Endothelial cell of umbilical vein (primary cell): Measurements from ENCODE around the gene RAI1. TPM values are rescaled to one million over a fixed set of nuclear protein-coding genes. Genes with fewer than 3 reads are reported as not detected.

Experiments used
- BruUV-seq: library from RNA; stranded (reverse); fragments of 400-500 nt; replicated peaks from 2 replicates; lab custom pipeline; 2021; lab: Mats Ljungman, UMichigan
- CTCF ChIA-PET: fragments of 300-600, 350-600 bp; sonication (Branson Sonifier 250); formaldehyde crosslinking; loops from one replicate; lab custom pipeline; 2021; ENCODE audit warnings: antibody characterized with exemption, inconsistent platforms; lab: Charles Lee
- POLR2A ChIA-PET: fragments of 300-600, 350-600 bp; sonication (Branson Sonifier 250); formaldehyde crosslinking; loops from one replicate; lab custom pipeline; 2021; ENCODE audit warnings: antibody characterized with exemption, inconsistent platforms; lab: Charles Lee
- DNase-seq: peaks from one replicate; pipeline ENCODE4 v3.0.0-alpha.2; 2011; ENCODE audit warnings: low read depth, low spot score
- FAIRE-seq: peaks from 2 replicates; lab custom pipeline; 2011; peaks lifted over from hg19 to GRCh38; lab: Jason Lieb, UNC
- H2AFZ ChIP-seq: 2 replicates; pipeline ENCODE4 v1.6.0; 2012; ENCODE audit warnings: low read depth, low read length, control low read depth, inconsistent platforms
- H3K27ac ChIP-seq: 2 replicates; pipeline ENCODE4 v1.5.1; 2011; ENCODE audit warnings: low read depth, mild to moderate bottlenecking, control low read depth, low read length, moderate library complexity; ENCODE audit not compliant: insufficient read depth
- H3K27me3 ChIP-seq, 2 experiments: 2 replicates each; pipeline versions ENCODE4 v1.6.0 to v1.6.1; 2011; ENCODE audit warnings: low read length in 2 of 2, mixed read lengths in 1 of 2; ENCODE audit not compliant: control insufficient read depth in 2 of 2, insufficient read depth in 2 of 2
- H3K36me3 ChIP-seq, 2 experiments: 2 replicates in 1 of 2; 3 replicates in 1 of 2; pipeline ENCODE4 v1.5.1; 2011; ENCODE audit warnings: low read length in 2 of 2, mild to moderate bottlenecking in 1 of 2, moderate library complexity in 1 of 2; ENCODE audit not compliant: control insufficient read depth in 2 of 2, insufficient read depth in 2 of 2; ENCODE audit errors: extremely low read depth in 1 of 2
- H3K4me1 ChIP-seq: 3 replicates; pipeline ENCODE4 v1.5.1; 2011; ENCODE audit warnings: mild to moderate bottlenecking, low read length; ENCODE audit not compliant: control insufficient read depth, insufficient read depth; ENCODE audit errors: extremely low read depth
- H3K4me2 ChIP-seq: 2 replicates; pipeline ENCODE4 v1.6.1; 2011; ENCODE audit warnings: low read length, control low read depth, mixed read lengths; ENCODE audit not compliant: insufficient read depth
- H3K4me3 ChIP-seq, 3 experiments: fragments of 200-600 bp in 1 of 3; sonication (generic), shearing (Covaris generic) in 1 of 3; replicated peaks in 1 of 3; 2 replicates each; pipeline ENCODE4 v1.5.1; 2011 to 2016; ENCODE audit warnings: control low read depth in 3 of 3, low read length in 3 of 3, mild to moderate bottlenecking in 2 of 3, inconsistent platforms in 1 of 3, low read depth in 1 of 3, moderate library complexity in 1 of 3; ENCODE audit not compliant: insufficient read depth in 1 of 3
- H3K79me2 ChIP-seq: 2 replicates; pipeline ENCODE4 v1.6.0; 2012; ENCODE audit warnings: low read length, inconsistent platforms; ENCODE audit not compliant: control insufficient read depth, insufficient read depth
- H3K9ac ChIP-seq: replicated peaks from 2 replicates; pipeline ENCODE3; 2011; ENCODE audit warnings: low read length, control low read depth; ENCODE audit not compliant: insufficient read depth; ENCODE audit errors: extremely low read depth
- H3K9me1 ChIP-seq: replicated peaks from 3 replicates; pipeline ENCODE4 v1.6.0; 2011; ENCODE audit warnings: mild to moderate bottlenecking, low read length; ENCODE audit not compliant: control insufficient read depth, insufficient read depth; ENCODE audit errors: extremely low read depth
- H3K9me3 ChIP-seq: replicated peaks from 2 replicates; pipeline ENCODE4 v1.5.1; 2012; ENCODE audit warnings: low read length, inconsistent platforms; ENCODE audit not compliant: control insufficient read depth, insufficient read depth
- H4K20me1 ChIP-seq: replicated peaks from 2 replicates; pipeline ENCODE3; 2011; ENCODE audit warnings: mild to moderate bottlenecking, low read length; ENCODE audit not compliant: control insufficient read depth, insufficient read depth; ENCODE audit errors: extremely low read depth
- EZH2 ChIP-seq: IDR thresholded peaks from 2 replicates; pipeline ENCODE4 v1.6.1; 2012; ENCODE audit warnings: borderline replicate concordance, low read depth, mild to moderate bottlenecking, moderate library complexity, low read length, inconsistent platforms; ENCODE audit not compliant: severe bottlenecking
- FOS ChIP-seq: IDR thresholded peaks from 2 replicates; pipeline ENCODE4 v1.6.1; 2011; ENCODE audit warnings: mild to moderate bottlenecking, low read length, moderate library complexity, borderline replicate concordance; ENCODE audit not compliant: insufficient read depth
- GATA2 ChIP-seq: IDR thresholded peaks from 2 replicates; pipeline ENCODE4 v1.7.0; 2011; ENCODE audit warnings: low read depth, mild to moderate bottlenecking, moderate library complexity, mixed read lengths, low read length; ENCODE audit not compliant: insufficient read length, insufficient read depth
- JUN ChIP-seq: IDR thresholded peaks from 2 replicates; pipeline ENCODE4 v1.6.1; 2011; ENCODE audit warnings: borderline replicate concordance, low read depth; ENCODE audit not compliant: insufficient read length, insufficient read depth
- MYC ChIP-seq: IDR thresholded peaks from one replicate; pipeline ENCODE4 v1.6.1; 2011; ENCODE audit warnings: mild to moderate bottlenecking, low read depth, low read length
- POLR2A ChIP-seq: IDR thresholded peaks from 2 replicates; pipeline ENCODE4 v1.6.1; 2012; ENCODE audit warnings: low read depth, mild to moderate bottlenecking, control low read depth, low read length
- POLR2AphosphoS5 ChIP-seq: IDR thresholded peaks from 2 replicates; pipeline ENCODE4 v1.6.1; 2012; ENCODE audit warnings: low read depth, mild to moderate bottlenecking, control low read depth, low read length, moderate library complexity; ENCODE audit not compliant: insufficient read depth
- dilution Hi-C: fragments of 300-500 bp; cut with MboI; formaldehyde crosslinking; loops from one replicate; pipeline ENCODE4 v1.15.0; 2019; ENCODE audit warnings: low sequenced_read_pairs; ENCODE audit not compliant: extremely low pct_ligation_motif_present
- intact Hi-C: fragments of 100-400 bp; cut with micrococcal nuclease; formaldehyde crosslinking; loops from one replicate; pipeline ENCODE4 v1.10.0; 2022
- polyA plus RNA-seq, 4 experiments: library from polyadenylated mRNA; depleted of rRNA in 3 of 4; stranded (reverse) in 3 of 4; unstranded in 1 of 4; fragments of >200 nt; gene quantifications; 2 replicates each; pipeline versions ENCODE4 v1.2.1 to v1.2.3, GENCODE V29; 2011 to 2012; ENCODE audit warnings: missing spikeins in 1 of 4
- total RNA-seq: library from RNA; stranded (reverse); gene quantifications from 2 replicates; pipeline ENCODE4 v1.2.3, GENCODE V29; 2021
- TF ChIP-seq, protein P1 (sequence below): IDR thresholded peaks from 2 replicates; pipeline ENCODE4 v1.6.1; 2011; ENCODE audit not compliant: insufficient read depth, insufficient read length
- TF ChIP-seq, protein P2 (sequence below), 2 donors: IDR thresholded peaks; 1 replicate in 1 of 2; 2 replicates in 1 of 2; pipeline ENCODE4 v1.5.1; 2011; ENCODE audit warnings: low read length in 2 of 2, mild to moderate bottlenecking in 2 of 2, moderate library complexity in 2 of 2, control low read depth in 1 of 2, inconsistent platforms in 1 of 2, low read depth in 1 of 2; ENCODE audit not compliant: insufficient read depth in 1 of 2; ENCODE audit errors: extremely low read depth in 1 of 2

The RAI1 gene
- total and polyA plus RNA-seq, 2 donors (not counting 3 experiments of a cell fraction or from before 2014, with no cell fraction given), result 7.8 to 43.3 TPM

- Histone ChIP-seq H3K4me3 (no peak overlapping the region), H3K27me3 (no peaks in the 10 kb centered on the region), H3K36me3 (no peaks in the 10 kb centered on the region), H3K9ac (no peak overlapping the region), H4K20me1 (no peaks in the 10 kb centered on the region), H3K9me1 (no peaks in the 10 kb centered on the region), H3K79me2 (peaks cover 11% of the 10 kb centered on the region), H3K9me3 (no peaks in the 10 kb centered on the region), H3K27ac (no peak overlapping the region), H3K4me1 (peaks cover 5% of the 10 kb centered on the region), H3K4me2 (no peak overlapping the region), H2AFZ (no peak overlapping the region)
- intact Hi-C loops (no loop called here), dilution Hi-C loops (no loop called here)
- BruUV-seq, result no TSS peak
- DNase-seq (no peak), FAIRE-seq (no peak)
- ChIA-PET POLR2A (no interaction called here), CTCF (interaction anchor here (1.3 kb wide), 1 partner anchor 88 kb away, joined by 3 read pairs; no protein-coding TSS in a partner anchor)
- TF ChIP-seq, protein P1, sequence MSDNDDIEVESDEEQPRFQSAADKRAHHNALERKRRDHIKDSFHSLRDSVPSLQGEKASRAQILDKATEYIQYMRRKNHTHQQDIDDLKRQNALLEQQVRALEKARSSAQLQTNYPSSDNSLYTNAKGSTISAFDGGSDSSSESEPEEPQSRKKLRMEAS, result no peak
- no peak for TF ChIP-seq MYC
- no peak for TF ChIP-seq EZH2
- TF ChIP-seq GATA2, result no peak
- TF ChIP-seq POLR2A, result no peak
- TF ChIP-seq, protein P2, sequence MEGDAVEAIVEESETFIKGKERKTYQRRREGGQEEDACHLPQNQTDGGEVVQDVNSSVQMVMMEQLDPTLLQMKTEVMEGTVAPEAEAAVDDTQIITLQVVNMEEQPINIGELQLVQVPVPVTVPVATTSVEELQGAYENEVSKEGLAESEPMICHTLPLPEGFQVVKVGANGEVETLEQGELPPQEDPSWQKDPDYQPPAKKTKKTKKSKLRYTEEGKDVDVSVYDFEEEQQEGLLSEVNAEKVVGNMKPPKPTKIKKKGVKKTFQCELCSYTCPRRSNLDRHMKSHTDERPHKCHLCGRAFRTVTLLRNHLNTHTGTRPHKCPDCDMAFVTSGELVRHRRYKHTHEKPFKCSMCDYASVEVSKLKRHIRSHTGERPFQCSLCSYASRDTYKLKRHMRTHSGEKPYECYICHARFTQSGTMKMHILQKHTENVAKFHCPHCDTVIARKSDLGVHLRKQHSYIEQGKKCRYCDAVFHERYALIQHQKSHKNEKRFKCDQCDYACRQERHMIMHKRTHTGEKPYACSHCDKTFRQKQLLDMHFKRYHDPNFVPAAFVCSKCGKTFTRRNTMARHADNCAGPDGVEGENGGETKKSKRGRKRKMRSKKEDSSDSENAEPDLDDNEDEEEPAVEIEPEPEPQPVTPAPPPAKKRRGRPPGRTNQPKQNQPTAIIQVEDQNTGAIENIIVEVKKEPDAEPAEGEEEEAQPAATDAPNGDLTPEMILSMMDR (IDR thresholded peaks at IDR 0.05; ENCODE audit: extremely low read depth in 1 of 2, insufficient read depth in 1 of 2, low read depth in 1 of 2, low read length in 2 of 2), result no peak
- no peak for TF ChIP-seq POLR2AphosphoS5
- no peak for TF ChIP-seq FOS
- TF ChIP-seq JUN, result no peak
Measured at GRCh38 chr17:17771498-17772201, 90.4 kb downstream of the RAI1 start.
